Esophagus muscularis mucosa (tissue), 3 donors: ENCODE data around the gene CFAP47.

Source experiments
- CTCF ChIP-seq, 3 experiments: fragments of 200-600 bp in 2 of 3; fragments of 450-650 bp in 1 of 3; sonication (generic) in 2 of 3; IDR thresholded peaks; one replicate each; pipeline ENCODE4 v1.5.1; 2017 to 2019; ENCODE audit warnings: antibody characterized with exemption in 3 of 3, mild to moderate bottlenecking in 2 of 3, moderate library complexity in 1 of 3
- POLR2A ChIP-seq: fragments of 450-650 bp; IDR thresholded peaks from one replicate; pipeline ENCODE4 v1.6.1; 2017; ENCODE audit warnings: antibody characterized with exemption, moderate library complexity, mild to moderate bottlenecking, low read depth

- TF ChIP-seq CTCF (IDR thresholded peaks at IDR 0.05) (no peak), POLR2A (no peak)
These were observed 99.6 kb downstream of the CFAP47 start for GRCh38 chrX:36019125-36019524.
